Stimulated activated CD8-positive, alpha-beta memory T cell treated with anti-CD3 and anti-CD28 coated beads, Interleukin-4, amount 100 ng/mL, for 4 hours (primary cell): ENCODE results near the gene IL12RB2.

Source experiments
- DNase-seq, 2 donors: peaks; one replicate each; pipeline ENCODE4 v3.0.0-alpha.2; 2020; ENCODE audit warnings: low read depth in 2 of 2, low spot score in 1 of 2

Gene IL12RB2, protein sequence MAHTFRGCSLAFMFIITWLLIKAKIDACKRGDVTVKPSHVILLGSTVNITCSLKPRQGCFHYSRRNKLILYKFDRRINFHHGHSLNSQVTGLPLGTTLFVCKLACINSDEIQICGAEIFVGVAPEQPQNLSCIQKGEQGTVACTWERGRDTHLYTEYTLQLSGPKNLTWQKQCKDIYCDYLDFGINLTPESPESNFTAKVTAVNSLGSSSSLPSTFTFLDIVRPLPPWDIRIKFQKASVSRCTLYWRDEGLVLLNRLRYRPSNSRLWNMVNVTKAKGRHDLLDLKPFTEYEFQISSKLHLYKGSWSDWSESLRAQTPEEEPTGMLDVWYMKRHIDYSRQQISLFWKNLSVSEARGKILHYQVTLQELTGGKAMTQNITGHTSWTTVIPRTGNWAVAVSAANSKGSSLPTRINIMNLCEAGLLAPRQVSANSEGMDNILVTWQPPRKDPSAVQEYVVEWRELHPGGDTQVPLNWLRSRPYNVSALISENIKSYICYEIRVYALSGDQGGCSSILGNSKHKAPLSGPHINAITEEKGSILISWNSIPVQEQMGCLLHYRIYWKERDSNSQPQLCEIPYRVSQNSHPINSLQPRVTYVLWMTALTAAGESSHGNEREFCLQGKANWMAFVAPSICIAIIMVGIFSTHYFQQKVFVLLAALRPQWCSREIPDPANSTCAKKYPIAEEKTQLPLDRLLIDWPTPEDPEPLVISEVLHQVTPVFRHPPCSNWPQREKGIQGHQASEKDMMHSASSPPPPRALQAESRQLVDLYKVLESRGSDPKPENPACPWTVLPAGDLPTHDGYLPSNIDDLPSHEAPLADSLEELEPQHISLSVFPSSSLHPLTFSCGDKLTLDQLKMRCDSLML

DNA sequence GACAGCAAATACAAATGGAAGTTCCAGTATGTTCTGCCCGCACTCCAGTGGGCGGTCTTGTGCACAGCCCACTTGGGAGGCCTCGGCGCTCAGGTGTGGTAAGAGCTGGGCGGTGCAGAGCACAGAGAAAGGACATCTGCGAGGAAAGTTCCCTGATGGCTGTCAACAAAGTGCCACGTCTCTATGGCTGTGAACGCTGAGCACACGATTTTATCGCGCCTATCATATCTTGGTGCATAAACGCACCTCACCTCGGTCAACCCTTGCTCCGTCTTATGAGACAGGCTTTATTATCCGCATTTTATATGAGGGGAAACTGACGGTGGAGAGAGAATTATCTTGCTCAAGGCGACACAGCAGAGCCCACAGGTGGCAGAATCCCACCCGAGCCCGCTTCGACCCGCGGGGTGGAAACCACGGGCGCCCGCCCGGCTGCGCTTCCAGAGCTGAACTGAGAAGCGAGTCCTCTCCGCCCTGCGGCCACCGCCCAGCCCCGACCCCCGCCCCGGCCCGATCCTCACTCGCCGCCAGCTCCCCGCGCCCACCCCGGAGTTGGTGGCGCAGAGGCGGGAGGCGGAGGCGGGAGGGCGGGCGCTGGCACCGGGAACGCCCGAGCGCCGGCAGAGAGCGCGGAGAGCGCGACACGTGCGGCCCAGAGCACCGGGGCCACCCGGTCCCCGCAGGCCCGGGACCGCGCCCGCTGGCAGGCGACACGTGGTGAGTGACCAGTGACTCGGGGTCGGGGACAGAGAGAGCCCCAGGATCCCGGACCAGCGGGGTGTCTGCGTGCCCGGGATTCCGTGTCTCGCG lies at the start of gene IL12RB2:
IL12RB2 (plus strand) TSS at position 623 of the 810 bp plus-strand sequence. CDS start 12,496 bp downstream, outside the sequence.
- DNase-seq = no peak

DNA sequence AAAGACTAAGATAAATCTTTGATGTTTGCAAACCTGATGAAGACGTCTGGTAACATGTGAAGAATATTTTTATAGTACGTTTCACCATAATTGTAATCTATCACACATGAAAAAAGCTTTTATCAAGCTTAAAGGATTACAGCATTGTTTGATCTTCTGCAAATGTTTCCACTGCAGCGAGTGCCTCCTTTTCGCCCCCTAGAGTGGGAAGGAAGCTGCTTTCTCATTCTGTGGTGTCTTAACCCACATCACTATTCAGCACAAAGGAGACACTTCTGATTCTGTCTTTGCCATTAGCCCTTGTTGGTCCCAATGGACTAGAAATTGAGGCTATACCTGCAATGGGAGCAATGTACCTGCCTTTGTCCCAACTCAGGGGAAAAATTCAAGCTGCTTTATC lies 46.0 kb upstream of the IL12RB2 start:
- no peak for DNase-seq

DNA sequence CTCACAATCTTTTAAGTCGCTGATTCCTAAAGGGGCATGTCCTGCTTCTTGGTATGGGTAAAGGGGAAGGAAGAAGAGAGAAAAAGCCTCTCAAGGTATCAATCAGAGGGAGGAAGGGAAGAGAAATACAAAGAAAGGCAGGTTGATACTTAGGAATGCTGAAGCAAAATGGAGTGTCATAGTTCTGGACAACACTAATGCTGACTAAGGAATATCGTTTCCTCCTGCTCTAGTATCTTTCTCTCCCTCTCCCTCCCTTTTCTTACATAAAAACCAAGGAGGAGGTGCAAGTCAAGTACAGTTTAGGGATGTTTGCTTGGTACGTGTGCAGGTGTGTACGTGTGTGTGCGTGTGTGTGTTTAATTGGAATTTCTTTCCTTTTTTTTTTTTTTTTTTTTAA lies 44.9 kb upstream of the IL12RB2 start:
- DNase-seq = no peak

DNA sequence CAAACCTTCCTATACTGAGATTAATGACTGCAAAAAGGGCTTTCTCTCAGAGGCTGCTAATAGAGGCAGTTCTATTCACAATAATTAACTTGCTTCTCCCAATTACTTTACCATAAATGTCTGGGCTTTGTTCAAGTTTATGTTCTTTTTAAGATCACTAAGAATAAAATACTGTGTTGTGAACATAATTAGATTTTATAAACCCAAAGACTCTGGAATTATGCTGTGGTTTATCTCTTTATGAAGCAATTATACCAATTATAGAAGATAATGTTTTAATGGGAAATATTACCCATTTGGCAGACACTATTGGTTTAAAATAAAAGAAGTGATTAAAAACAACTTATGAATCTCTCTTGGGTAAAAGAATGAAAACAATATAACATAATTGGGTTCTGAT lies 43.5 kb upstream of the IL12RB2 start:
- no peak for DNase-seq

DNA sequence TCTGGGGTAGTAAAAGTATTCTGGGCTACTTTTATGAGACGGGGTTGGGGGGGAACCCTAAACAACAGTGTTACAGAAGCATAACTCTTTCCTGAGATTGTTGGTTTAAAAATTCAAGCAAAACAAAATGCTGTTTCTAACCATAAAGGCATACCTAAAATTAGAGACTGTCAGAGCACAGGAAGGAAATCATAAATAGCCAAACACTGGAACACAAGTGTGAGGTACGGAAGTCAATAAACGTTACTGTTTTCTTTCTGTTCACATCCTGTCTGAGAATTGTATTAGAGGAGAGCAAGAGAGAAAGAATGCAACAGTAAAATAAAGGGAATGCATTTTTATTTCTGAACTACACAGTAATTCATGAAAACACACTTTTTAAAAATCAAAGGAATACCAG lies 42.8 kb upstream of the IL12RB2 start:
- no peak for DNase-seq

DNA sequence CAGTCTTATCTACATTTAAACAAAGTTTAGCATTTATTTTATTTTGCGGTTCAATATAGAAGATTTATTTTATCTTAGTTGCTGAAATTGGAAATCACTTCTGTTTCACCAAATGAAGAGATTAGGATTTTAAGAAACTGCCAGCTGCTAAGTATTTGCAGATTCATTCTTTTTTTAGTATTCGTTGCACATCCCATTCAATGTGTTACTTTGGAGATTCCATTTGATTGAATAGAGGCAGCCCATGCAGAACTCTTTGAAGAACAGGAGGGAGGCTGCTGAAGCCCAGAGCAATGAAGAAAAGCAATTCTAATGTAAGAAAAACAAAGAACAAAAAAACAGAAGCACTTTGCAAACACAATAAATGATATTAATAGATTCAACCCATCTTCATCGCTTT lies 38.6 kb upstream of the IL12RB2 start:
- no peak for DNase-seq

DNA sequence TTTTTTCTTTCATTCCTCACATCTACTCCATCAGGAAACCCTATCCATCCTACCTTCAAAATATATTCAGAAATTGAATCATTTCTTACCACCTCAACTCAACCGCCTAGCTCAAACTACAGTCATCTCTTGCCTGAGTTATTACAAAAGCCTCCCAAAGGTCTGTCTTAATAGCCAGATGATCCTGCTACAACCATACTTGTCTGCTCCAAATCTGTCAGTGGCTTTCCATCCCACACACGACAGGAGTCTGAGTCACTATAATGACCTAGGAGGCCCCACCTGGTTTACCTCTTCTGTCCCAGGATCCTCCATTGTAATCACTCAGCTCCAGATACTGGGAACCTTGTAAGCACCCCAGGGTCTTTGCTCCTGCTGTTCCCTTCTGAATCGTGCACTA lies 37.1 kb upstream of the IL12RB2 start:
- DNase-seq = no peak

DNA sequence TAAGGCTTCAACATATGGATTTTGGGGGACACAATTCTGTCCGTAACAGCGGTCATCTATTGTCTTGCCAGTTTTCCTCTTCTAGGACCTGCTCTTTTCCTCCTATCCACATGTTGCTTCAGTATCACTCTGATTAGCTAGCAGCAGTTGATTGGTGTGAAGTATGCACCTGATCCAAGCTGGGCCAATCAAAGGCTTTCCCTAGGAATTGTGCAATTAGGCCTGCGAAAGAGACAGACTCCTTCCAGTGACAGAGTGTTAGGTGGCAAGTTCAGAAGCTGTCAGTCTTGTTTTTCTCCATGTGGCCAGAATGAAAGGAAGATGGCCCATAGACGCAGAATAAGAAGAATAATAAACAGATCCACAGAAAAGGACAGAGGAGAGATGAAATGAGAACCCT lies 34.1 kb upstream of the IL12RB2 start:
- no peak for DNase-seq

DNA sequence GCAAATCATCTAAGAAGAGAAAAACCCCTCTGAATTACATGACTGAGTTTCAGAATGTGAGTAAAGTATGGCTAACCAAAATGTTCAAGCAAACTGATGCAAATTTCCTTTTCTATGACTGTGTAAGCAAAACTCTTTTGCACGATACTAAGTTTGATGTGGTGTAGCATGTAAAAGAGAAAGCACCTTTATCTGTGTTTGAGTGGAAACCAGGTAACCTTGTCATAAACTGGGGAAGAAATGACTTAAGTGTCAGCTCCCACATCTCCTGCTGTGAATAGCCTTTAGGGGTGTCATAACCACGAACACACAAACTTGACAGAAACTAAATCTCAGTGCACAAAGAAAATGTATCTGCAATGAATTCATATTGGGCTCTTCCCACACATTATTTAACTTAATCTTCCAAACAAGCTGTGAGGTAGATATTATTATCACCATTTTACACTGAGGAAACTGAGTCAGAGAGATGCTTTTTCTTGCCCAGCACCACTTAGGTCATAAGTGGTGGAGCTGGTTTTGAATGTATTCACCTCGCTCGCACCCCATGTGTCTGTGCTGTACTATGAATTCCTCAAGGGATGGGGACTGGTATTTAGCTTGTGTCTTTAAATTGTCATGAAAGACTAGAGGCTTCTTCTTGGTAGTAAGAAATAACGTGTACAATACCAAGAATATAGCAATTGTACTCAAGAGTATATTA lies 32.9 kb upstream of the IL12RB2 start:
- DNase-seq = no peak

DNA sequence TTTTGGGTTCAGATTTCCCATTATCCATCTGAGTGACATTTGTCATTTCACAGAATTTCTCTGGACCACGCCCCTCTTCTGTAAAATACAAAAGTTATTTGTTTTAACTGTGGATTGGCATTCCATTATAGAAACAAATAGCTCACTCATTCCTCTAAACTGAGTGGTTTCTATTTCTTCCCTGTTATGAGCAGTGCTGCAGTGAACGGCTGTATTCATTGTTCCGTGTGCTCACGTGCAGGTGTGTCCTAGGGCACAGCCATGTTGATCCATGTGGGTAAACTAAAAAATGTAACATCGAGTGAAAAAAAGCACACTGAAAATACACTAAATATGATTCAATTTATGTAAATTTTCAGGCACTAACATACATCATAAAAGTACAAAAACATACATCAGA lies 27.0 kb upstream of the IL12RB2 start:
- DNase-seq = no peak

DNA sequence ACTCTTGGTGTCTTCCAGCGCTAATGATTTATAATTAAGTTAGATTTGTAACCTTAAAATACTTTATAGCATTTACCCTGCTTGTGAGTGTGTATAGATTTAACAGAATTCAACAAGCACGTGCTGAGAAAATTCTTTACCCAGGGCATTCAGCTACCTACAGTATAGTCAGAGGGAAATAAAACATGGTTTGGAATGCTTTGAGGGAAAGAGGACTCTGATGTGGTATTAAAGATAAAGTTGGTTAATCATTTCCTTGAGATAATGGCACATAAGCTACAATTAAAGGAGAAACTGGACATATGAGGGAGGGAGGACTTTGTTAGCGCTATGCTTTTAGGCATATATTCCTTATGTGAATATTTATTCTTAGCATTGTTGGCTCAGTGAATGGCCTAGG lies 26.4 kb upstream of the IL12RB2 start:
- DNase-seq = no peak

DNA sequence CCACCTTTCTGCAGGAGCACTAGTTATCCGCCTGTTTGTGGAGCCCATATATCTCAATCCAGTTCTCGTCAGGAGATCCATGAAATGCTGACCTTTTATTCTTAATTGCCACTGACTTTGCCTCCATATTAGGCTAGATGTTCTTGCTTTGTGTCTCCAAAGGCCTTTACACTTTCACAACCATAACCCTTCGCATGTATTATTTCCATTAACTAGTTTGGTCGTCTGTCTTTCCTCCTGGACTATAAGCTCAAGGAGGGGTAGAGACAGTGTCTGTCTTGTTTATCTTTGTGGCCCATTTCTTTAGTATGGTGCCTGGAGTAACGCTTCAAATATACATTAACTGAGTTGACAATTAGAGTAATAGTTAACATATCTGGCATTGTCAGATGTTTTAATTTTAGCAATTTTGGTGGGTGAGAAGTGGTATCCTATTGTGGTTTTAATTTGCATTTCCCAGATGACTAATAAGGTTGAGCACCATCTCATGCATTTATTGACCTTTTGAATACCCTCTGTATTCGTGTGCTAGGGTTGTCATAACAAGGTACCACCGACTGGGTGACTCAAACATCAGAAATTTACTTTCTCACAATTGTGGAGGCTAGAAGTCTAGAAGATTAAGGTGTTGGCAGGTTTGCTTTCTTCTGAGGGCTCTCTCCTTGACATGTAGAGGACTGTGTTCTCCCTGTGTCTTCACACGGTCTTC lies 21.7 kb upstream of the IL12RB2 start:
- no peak for DNase-seq

DNA sequence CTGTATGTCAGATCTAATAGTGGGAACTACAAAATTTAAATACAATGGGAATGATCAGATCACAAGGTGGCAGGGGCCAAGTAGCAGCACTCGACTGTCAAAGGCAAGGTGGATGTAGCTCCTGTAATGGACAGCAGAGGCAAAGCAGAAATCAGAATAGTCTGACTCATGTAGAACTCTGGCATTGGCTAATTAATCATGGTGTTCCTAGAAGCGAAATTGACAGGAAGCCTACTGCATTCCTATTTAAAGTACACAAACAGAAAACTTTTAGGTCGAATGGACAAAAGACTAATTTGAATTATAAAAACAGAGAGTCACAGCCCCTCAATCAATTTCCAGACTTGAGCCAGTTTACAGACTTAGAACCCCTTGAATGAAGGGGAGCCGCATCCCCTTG lies 17.4 kb upstream of the IL12RB2 start:
- no peak for DNase-seq

DNA sequence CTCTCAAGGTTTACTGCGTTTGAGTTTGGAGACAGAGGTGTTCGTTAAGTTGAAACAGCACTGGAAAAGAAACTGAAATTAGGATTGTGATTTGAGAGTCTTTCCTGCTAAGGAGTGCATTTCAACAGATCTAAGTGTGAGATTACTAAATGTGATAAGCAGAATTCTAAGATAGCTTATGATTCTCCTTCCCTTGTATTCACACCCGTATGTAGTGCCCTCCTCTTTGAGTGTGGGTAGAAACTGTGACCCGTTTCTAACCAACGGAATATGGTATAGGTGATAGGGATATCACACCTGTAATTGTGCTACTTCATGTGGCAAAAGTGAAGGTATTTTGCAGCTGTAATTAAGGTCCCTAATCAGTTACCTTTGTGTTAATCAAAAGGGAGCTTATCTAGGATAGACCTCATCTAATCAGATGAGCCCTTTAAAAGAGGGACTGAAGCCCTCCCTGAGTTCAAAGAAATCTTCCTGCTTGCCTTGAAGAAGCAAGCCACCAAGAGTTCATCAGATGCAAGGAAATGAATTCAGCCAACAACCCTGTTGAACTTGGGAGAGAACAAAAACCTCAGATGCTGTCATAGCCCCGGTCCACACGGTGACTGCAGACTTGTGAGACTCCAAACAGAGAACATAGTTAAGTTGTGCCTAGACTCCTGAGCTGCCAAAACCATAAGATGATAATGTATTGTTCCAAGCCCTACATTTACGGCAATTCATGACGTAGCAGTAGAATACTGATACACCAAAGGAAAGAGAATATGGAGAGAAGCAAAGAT lies 12.6 kb upstream of the IL12RB2 start:
- DNase-seq = no peak

DNA sequence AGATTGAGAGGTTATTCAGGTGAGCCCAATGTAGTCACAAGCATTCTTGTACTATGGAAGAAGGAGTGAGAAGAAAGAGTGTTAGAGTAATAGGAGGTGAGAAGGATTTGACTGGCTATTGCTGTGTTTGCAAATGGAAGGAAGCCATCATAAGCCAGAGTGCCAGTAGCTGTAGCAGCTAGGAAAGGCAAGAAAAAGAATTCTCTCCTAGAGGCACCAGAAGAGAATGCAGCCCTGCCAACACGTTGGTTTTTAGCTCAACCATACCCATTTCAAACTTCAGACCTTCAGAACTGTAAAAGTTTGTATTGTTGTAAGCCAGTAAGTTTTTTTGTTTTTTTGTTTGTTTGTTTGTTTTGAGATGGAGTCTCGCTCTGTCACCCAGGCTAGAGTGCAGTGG lies 8.9 kb upstream of the IL12RB2 start:
- DNase-seq = no peak

DNA sequence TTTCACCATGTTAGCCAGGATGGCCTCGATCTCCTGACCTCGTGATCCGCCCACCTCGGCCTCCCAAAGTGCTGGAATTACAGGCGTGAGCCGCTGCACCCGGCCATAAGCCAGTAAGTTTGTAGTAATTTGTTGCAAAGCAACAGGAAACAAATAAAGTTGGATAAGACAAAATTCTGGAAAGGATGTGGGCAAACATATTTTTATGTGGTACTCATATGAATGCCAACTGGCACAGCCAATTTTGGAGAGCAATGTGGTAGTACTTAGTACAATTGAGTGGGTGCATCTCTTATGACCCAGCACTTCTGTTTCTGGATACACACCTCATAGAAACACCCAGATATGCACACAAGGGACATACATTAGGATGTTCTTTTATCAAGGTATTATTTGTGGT lies 8.4 kb upstream of the IL12RB2 start:
- no peak for DNase-seq

DNA sequence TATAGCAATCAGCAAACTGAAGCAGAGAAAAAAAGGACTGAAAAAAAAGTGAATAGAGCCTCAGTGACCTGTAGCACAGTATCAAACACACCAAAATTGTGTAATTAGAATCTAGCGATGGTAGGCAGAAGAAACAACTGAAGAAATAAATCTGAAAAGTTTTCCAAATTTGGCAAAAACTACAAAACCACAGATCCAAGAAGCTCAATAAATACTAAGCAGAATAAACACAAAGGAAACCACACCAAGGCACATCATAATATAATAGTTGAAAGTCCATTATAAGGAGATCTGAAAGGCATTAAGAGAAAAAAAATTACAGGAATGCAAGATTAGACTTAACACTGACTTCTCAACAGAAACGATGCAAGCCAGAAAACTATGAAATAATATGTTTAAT lies 7.1 kb upstream of the IL12RB2 start:
- DNase-seq = no peak

DNA sequence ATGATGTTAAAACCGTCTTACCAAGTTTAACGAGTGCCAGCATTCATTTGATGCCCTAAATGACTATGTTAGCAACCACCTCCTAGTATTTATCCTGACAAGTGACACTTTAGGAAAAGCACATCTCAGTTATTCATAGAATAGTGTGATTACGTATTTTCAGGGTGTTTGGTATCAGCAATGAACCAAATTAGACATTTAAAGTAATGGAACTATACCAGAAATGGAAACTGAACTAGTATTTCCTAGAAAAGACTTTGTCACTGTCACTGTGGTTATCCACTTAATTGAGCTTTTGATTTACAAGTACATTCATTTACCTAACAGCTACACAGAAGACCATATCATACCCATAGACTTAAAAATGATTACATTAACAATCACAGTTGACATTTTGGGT lies 3.6 kb upstream of the IL12RB2 start:
- no peak for DNase-seq

DNA sequence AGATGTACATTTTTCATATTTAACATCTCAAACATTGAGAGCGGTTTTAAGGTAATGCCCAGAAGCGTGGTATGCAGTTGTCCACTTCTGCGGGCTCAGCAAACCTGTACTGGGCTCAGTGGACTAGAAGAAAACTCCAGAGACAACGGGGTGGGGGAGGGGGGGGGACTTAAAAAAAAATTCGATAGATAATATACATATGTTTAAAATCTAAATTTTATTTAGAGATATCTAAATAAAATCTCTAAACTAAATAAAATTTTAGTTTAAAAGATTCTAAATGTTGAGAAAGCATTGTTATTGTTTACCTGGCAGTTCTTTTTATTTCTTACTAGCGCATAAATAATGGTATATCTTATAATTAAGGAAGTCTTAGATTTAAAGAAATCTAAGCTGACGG lies 1.1 kb upstream of the IL12RB2 start:
- DNase-seq = no peak

DNA sequence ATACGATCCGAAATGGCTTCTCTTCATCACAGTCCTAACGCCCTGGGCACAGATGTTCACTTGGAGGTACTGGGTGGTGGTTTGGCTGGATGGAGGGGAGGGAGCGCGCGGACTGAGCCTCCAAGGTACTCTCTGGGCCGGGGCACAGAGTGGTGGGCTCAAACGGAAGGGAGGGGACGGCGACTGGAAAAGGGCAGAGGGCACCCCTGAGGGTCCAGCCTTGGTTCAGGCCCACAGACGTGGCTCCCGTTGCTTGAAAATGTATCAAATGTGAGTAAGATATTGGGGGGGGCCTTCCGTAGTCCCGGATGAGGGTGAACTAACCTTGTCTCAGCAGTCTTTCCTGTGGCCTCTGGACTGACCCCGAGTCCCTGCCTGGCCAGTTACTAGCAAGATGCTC lies 463 bp downstream of the IL12RB2 start:
- no peak for DNase-seq
